ENCODE results near the gene EFCAB11. TPM values are rescaled to one million over a fixed set of nuclear protein-coding genes. Genes with fewer than 3 reads are reported as not detected.

EFCAB11 gene
- total RNA-seq, 3 donors from 2014 or later, result 6.4 to 13.6 (median 6.9) TPM

GRCh38 chr14:89848165-89848564 is 106.4 kb downstream of the EFCAB11 start:
- TF ChIP-seq CTCF (IDR thresholded peaks at IDR 0.05), result no peak
- no peak for TF ChIP-seq POLR2A (IDR thresholded peaks at IDR 0.05)
- no peak for TF ChIP-seq POLR2AphosphoS5 (IDR thresholded peaks at IDR 0.05)
- Histone ChIP-seq H3K27ac (no peak overlapping the region), H3K27me3 (no peaks in the 10 kb centered on the region), H3K36me3 (no peaks in the 10 kb centered on the region), H3K9me3 (no peaks in the 10 kb centered on the region), H3K4me1 (no peaks in the 10 kb centered on the region), H3K4me3 (no peak overlapping the region)
- intact Hi-C loops (cut with DNase I; ENCODE audit: low total_unique reads), result no loop called here
- DNase-seq (ENCODE audit: low spot score in 2 of 2), result no peak

GRCh38 chr14:89845346-89845745 is 109.2 kb downstream of the EFCAB11 start:
- no peak for DNase-seq (ENCODE audit: low spot score in 2 of 2)
- Histone ChIP-seq H3K36me3 (no peaks in the 10 kb centered on the region), H3K9me3 (no peaks in the 10 kb centered on the region), H3K4me1 (no peaks in the 10 kb centered on the region), H3K27ac (no peak overlapping the region), H3K4me3 (no peak overlapping the region), H3K27me3 (no peaks in the 10 kb centered on the region)
- no peak for TF ChIP-seq POLR2A (IDR thresholded peaks at IDR 0.05)
- TF ChIP-seq POLR2AphosphoS5 (IDR thresholded peaks at IDR 0.05), result no peak
- TF ChIP-seq CTCF (IDR thresholded peaks at IDR 0.05), result no peak
- intact Hi-C loops (cut with DNase I; ENCODE audit: low total_unique reads), result no loop called here

GRCh38 chr14:89844508-89844907 is 110.0 kb downstream of the EFCAB11 start:
- H3K9me3 ChIP-seq, result no peaks in the 10 kb centered on the region
- H3K36me3 ChIP-seq, result no peaks in the 10 kb centered on the region
- no peak overlapping the region for H3K4me3 ChIP-seq
- intact Hi-C loops (cut with DNase I; ENCODE audit: low total_unique reads), result no loop called here
- no peak for DNase-seq (ENCODE audit: low spot score in 2 of 2)
- no peak overlapping the region for H3K27ac ChIP-seq
- no peaks in the 10 kb centered on the region for H3K4me1 ChIP-seq
- no peak for TF ChIP-seq CTCF (IDR thresholded peaks at IDR 0.05)
- no peak for TF ChIP-seq POLR2A (IDR thresholded peaks at IDR 0.05)
- no peak for TF ChIP-seq POLR2AphosphoS5 (IDR thresholded peaks at IDR 0.05)
- no peaks in the 10 kb centered on the region for H3K27me3 ChIP-seq

GRCh38 chr14:89842837-89843236 is 111.7 kb downstream of the EFCAB11 start:
- Histone ChIP-seq H3K4me3 (no peak overlapping the region), H3K27ac (no peak overlapping the region), H3K9me3 (peaks cover 0 to 12% of the 10 kb centered on the region in 2 donors), H3K4me1 (no peaks in the 10 kb centered on the region), H3K36me3 (no peaks in the 10 kb centered on the region), H3K27me3 (no peaks in the 10 kb centered on the region)
- intact Hi-C loops (cut with DNase I; ENCODE audit: low total_unique reads), result no loop called here
- TF ChIP-seq POLR2AphosphoS5 (IDR thresholded peaks at IDR 0.05) (no peak), POLR2A (IDR thresholded peaks at IDR 0.05) (no peak), CTCF (IDR thresholded peaks at IDR 0.05) (no peak)
- no peak for DNase-seq (ENCODE audit: low spot score in 2 of 2)

GRCh38 chr14:89841851-89842250 is 112.7 kb downstream of the EFCAB11 start:
- intact Hi-C loops (cut with DNase I; ENCODE audit: low total_unique reads), result no loop called here
- Histone ChIP-seq H3K36me3 (no peaks in the 10 kb centered on the region), H3K4me3 (no peak overlapping the region), H3K9me3 (peaks cover 0 to 13% of the 10 kb centered on the region in 2 donors), H3K27ac (no peak overlapping the region), H3K4me1 (no peaks in the 10 kb centered on the region), H3K27me3 (no peaks in the 10 kb centered on the region)
- TF ChIP-seq POLR2A (IDR thresholded peaks at IDR 0.05) (no peak), POLR2AphosphoS5 (IDR thresholded peaks at IDR 0.05) (no peak), CTCF (IDR thresholded peaks at IDR 0.05) (no peak)
- no peak for DNase-seq (ENCODE audit: low spot score in 2 of 2)

All from breast epithelium (tissue), 4 donors.